AG04450 (cell line): ENCODE data around the gene UMODL1. TPM values are rescaled to one million over a fixed set of nuclear protein-coding genes. Genes with fewer than 3 reads are reported as not detected.

Experiments used
- CTCF ChIA-PET: fragments of 300-600, 350-600 bp; formaldehyde crosslinking; extraction: SDS; loops from one replicate; lab custom pipeline; 2022; ENCODE audit warnings: antibody characterized with exemption, inconsistent platforms; lab: Charles Lee
- POLR2A ChIA-PET: fragments of 350-600 bp; formaldehyde crosslinking; extraction: SDS; loops from one replicate; lab custom pipeline; 2021; ENCODE audit warnings: antibody characterized with exemption, inconsistent platforms; lab: Yijun Ruan, JAX
- DNase-seq: peaks from one replicate; pipeline ENCODE4 v3.0.0-alpha.2; 2011; ENCODE audit warnings: low read depth, low spot score
- H3K27ac ChIP-seq: one replicate; pipeline ENCODE4 v1.5.1; 2012; ENCODE audit warnings: low read depth, low read length, control low read depth
- H3K27me3 ChIP-seq: one replicate; pipeline ENCODE4 v1.6.0; 2012; ENCODE audit warnings: low read length; ENCODE audit not compliant: control insufficient read depth, insufficient read depth
- H3K4me3 ChIP-seq: 2 replicates; pipeline ENCODE4 v1.5.1; 2011; ENCODE audit warnings: mild to moderate bottlenecking, low read depth, low read length, control low read depth
- H3K9me3 ChIP-seq: 2 replicates; pipeline ENCODE4 v1.5.1; 2012; ENCODE audit warnings: low read length; ENCODE audit not compliant: control insufficient read depth, insufficient read depth
- polyA plus RNA-seq: library from polyadenylated mRNA; depleted of rRNA; stranded (reverse); fragments of >200 nt; gene quantifications from 2 replicates; pipeline ENCODE4 v1.2.3, GENCODE V29; 2011
- TF ChIP-seq, protein P1 (sequence below): IDR thresholded peaks from 2 replicates; pipeline ENCODE4 v1.5.1; 2011; ENCODE audit warnings: low read depth, low read length, control low read depth, inconsistent platforms

Gene UMODL1
- polyA plus RNA-seq, 1 experiment, result 0.09 TPM

DNA sequence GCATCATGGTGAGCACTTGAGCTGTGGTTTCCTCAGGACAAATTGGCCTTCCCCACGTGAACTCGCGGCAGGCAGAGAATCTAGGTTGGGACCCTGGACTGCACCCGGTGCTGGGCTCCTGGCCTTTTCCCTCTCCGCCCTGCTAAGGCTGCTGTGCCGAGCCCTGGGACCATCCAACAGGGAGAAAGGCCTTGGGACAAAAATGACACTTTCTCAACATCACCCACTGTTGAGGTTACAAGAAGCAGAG, 9.2 kb upstream of the UMODL1 start:
- CTCF ChIA-PET, result no interaction called here
- H3K9me3 ChIP-seq, result no peaks in the 10 kb centered on the region; the same call in 1 of the 2 replicates
- peaks cover 20% of the 10 kb centered on the region for H3K27me3 ChIP-seq
- no peak overlapping the region for H3K27ac ChIP-seq
- POLR2A ChIA-PET, result no interaction called here
- no peak for DNase-seq
- no peak overlapping the region for H3K4me3 ChIP-seq
- TF ChIP-seq, protein P1, sequence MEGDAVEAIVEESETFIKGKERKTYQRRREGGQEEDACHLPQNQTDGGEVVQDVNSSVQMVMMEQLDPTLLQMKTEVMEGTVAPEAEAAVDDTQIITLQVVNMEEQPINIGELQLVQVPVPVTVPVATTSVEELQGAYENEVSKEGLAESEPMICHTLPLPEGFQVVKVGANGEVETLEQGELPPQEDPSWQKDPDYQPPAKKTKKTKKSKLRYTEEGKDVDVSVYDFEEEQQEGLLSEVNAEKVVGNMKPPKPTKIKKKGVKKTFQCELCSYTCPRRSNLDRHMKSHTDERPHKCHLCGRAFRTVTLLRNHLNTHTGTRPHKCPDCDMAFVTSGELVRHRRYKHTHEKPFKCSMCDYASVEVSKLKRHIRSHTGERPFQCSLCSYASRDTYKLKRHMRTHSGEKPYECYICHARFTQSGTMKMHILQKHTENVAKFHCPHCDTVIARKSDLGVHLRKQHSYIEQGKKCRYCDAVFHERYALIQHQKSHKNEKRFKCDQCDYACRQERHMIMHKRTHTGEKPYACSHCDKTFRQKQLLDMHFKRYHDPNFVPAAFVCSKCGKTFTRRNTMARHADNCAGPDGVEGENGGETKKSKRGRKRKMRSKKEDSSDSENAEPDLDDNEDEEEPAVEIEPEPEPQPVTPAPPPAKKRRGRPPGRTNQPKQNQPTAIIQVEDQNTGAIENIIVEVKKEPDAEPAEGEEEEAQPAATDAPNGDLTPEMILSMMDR, result no peak

DNA sequence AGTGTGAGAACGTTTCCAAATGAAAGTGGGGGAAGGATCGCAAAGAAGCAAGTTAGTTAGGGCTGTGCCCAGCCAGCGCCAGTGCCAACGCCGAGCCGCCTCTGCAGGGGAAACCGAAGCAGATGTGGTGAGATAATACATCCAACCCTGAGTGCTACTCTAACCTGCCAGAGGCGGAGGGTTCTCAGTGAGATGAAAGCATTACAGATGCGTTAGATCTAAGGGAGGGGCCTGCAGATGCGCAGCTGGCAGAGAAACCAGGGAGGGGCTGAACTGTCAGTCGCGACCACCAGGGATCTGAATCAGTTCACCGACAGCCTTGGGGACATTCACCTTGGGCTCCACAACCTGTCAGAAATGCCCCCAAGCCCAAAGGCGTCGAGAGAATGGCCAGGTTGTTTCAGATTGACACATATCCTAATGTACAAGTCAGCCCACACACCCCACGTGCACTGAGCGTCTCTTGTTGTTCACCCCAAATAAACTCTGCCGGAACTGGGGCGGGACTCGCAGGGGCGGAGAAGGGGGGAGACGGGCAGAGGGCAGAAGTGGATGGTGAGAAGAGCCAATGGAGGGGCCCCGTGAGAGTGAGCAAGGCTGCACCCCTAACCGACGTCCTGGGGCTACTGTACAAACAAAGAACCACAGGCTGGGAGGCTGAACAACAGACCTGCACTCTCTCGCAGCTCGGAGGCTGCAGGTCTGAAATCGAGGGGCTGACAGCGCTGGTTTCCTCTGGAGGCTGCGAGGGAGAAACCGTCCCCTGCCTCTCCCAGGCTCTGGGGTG, 8.7 kb upstream of the UMODL1 start:
- H3K27ac ChIP-seq, result no peak overlapping the region
- DNase-seq, result no peak
- H3K9me3 ChIP-seq, result no peaks in the 10 kb centered on the region; the same call in 1 of the 2 replicates
- ChIA-PET CTCF (no interaction called here), POLR2A (no interaction called here)
- no peak overlapping the region for H3K4me3 ChIP-seq
- TF ChIP-seq, protein P1, result no peak
- peaks cover 20% of the 10 kb centered on the region for H3K27me3 ChIP-seq

DNA sequence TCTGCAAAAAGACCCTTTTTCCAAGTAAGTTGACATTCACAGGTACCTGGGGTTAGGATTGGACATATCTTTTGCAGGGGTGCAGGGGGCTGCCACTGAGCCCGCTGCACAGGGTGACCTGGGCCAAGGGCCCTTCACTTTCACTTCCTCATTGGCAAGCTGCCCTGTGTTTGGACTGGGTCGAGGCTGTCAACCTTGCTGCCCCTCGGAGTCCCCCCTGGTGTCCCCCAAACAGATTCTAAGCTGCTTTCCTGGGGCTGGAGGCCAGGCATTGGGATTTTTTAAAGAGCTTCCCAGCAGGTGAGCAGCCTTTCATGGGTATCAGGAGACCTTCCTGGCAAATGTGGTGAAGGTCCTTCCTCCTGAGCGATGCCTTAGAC, 7.9 kb upstream of the UMODL1 start:
- POLR2A ChIA-PET, result no interaction called here

DNA sequence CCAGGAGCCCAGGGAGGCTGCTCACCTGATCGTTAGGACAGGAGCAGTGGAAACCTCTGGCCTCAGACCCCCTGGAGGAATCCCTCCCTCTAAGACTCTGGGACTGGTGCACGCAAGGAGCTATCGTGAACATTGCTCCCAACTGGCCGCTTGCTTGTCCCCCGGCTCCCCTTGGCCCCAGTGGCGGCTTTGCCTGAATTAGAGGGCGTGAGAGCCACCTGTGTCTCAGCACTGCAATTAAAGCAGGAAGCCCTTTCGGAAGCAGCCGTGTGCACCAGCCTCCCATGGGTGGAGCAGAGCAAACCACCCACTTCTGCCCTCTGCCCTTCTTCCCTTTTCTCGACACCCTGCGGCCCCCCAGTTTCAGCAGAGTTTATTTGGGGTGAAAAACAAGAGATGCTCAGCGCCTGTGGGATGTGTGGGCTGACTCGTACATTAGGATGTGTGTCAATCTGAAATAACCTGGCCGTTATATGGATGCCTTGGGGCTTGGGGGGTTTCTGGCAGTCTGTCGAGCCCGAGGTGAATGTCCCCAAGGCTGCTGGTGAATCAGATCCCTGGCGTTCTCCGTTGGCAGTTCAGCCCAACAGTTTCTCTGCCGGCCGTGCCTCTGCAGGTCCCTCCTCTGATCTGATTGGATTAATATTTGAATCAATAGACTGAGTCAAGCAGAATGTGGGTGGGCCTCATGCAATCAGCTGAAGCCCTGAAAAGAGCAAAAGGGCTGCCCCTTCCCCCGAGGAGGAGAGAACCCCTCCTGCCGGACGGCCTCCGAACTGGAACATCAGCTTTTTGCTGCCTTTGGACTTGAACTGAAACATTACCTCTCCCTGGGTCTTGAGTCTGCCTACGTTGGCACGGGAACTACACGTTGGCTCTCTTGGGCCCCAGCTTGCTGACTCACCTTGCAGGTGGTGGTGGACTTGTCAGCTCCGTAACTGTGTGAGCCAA, 7.3 kb upstream of the UMODL1 start:
- Histone ChIP-seq H3K4me3 (no peak overlapping the region), H3K27ac (no peak overlapping the region), H3K27me3 (peaks cover 27% of the 10 kb centered on the region), H3K9me3 (no peaks in the 10 kb centered on the region; the same call in 1 of the 2 replicates)
- CTCF ChIA-PET, result no interaction called here
- TF ChIP-seq, protein P1, result no peak
- no peak for DNase-seq
- POLR2A ChIA-PET, result no interaction called here

More for the DNA sequence above, 7.9 kb upstream of the UMODL1 start:
- Histone ChIP-seq H3K27me3 (peaks cover 24% of the 10 kb centered on the region), H3K9me3 (no peaks in the 10 kb centered on the region; the same call in 1 of the 2 replicates), H3K4me3 (no peak overlapping the region), H3K27ac (no peak overlapping the region)
- DNase-seq, result no peak
- TF ChIP-seq, protein P1, result no peak
- CTCF ChIA-PET, result no interaction called here

DNA sequence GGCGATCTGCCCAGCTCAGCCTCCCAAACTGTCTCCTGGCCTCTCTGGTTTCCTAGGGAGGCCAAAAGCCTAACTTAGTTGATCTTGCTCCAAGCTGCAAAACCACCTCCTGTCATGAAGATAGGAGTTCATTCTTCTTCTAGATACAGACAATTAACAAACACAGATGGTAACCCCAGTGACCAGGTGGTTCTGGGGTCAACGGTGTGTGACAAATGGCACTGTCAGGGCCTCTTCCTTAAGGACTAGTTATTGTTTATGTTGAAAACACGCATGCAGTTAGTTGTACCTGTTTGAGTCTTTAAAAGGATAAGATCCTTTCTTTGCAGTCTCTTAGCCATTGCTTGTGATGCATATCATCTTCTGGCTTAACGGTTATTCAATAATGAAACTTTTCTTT, 4.6 kb upstream of the UMODL1 start:
- ChIA-PET CTCF (interaction anchor here (0.6 kb wide), 1 partner anchor 41 kb away, joined by 3 read pairs; no protein-coding TSS in a partner anchor), POLR2A (no interaction called here)
- H3K27me3 ChIP-seq, result peaks cover 37% of the 10 kb centered on the region

More for the DNA sequence above, 4.6 kb upstream of the UMODL1 start:
- Histone ChIP-seq H3K27ac (no peak overlapping the region), H3K4me3 (no peak overlapping the region), H3K9me3 (no peaks in the 10 kb centered on the region; the same call in 1 of the 2 replicates)
- TF ChIP-seq, protein P1, result no peak
- no peak for DNase-seq
